NCI-H2171 (cell line): ENCODE results near the gene SLC38A10.

Experiments used
- DNase-seq: peaks from one replicate; lab custom pipeline; 2025; lab: John Stamatoyannopoulos, UW

SLC38A10 gene

DNA sequence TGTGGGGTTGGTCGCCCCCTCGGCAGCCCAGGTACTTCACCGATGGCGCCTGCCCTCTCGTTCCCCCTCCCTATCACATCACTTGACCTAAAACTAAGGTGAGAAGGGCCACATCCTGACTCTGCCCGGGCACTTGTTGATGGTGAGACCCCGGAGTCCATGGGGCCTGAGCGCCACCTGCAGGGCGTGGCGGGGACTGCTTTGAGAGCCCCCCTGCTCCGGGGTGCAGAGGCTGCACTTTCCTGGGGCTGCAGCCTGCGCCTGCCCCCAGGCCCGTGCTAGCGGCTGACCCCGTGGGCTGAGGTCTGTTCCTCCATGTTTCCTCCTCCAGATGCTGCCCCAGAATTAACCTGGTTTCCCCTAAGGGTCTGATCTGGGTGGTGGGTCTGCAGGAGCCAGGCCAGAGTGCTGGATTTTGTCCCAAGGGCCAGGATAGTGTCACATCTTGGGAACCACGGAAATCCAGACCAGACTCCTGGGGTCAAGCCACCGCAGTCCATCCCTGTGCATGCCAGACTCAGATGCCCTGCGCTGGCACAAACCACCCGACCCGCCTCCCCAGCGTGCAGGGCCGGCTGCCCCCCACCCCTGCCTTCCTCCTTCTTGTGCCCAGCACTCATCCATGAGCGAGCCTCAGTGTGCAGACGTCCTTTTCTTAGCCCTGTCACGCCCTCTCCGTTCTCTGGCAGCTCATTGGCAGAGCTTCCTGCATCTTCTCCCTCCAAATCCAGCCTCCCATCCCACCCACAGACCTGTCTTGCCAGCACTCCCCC is 53.3 kb downstream of the SLC38A10 start:
- peak; percentile 18 for DNase-seq

DNA sequence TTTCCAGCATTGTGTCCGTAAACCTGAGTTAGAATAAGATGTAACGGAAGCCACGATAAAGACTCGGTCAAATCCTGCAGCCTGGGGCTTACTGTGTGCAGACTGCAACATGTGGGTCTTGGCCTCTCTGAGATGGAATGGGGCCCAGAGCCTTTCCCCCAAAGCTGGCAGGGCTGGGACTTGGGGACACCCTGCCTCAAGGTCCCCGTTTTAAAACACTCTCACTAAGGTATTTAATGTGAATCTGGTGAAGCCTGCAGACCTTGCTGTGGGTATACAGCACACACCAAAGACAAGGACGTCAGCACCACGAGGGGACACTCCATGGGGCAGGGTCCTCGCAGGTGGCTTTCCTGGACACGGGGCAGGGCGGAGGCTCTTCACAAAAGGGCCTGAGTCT is 53.9 kb downstream of the SLC38A10 start:
- no peak for DNase-seq

DNA sequence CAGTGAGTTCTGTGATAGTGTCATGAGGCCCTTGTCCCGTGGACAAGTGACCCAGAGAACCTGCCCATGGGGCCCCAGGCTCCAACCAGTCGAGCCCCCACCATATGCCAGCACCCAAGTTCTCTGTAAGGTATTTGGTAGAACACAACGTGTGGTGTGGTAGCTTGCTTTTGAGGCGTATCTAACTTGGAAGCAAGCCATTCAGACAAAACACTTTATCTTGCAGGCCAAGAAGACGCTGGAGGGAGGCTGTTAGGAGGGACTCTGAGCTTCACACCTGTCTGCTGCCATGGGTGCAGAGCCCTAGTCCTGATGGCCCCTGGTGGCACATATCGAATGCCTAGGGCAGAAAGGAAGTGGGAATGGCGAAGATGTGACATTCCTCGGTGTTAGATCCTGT is 54.3 kb downstream of the SLC38A10 start:
- DNase-seq, result no peak

DNA sequence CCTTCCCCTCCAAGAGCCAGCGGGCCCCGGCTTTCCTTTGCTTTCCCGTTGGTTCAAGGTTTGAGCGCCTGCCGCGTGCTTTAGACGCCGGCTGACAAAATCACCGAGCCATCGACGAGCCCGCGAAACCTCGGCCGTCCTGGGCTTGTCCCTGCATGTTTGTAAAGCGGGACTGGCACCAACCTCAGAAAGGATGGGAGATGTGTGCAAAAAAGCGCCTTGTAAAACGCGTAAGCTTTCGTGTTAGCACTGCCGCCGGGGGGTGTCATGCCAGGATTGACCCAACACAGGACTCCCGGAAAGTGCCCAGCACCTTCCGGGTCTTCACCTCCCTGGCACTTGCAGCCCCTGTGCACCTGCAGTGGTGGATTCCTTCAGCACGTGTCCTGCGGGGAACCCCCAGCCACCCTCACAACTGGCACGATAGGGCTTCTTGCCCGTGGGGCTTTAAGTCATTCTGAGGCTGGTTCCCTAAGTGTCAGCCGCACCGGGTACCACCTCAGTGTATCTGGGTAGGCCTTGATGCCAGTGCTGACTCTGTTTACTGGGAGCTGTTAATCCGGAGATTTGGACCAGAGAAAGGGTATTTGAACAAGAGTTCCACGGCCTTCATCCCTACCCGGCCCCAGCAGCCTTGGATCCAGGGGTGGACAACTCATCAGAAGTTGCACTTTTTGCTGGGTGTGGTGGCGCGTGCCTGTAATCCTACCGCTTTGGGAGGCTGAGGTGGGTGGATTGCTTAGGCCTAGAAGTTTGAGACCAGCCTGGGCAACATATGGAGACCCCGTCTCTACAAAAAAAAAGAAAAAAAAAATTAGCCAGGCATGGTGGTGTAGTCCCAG is 55.2 kb downstream of the SLC38A10 start:
- no peak for DNase-seq

DNA sequence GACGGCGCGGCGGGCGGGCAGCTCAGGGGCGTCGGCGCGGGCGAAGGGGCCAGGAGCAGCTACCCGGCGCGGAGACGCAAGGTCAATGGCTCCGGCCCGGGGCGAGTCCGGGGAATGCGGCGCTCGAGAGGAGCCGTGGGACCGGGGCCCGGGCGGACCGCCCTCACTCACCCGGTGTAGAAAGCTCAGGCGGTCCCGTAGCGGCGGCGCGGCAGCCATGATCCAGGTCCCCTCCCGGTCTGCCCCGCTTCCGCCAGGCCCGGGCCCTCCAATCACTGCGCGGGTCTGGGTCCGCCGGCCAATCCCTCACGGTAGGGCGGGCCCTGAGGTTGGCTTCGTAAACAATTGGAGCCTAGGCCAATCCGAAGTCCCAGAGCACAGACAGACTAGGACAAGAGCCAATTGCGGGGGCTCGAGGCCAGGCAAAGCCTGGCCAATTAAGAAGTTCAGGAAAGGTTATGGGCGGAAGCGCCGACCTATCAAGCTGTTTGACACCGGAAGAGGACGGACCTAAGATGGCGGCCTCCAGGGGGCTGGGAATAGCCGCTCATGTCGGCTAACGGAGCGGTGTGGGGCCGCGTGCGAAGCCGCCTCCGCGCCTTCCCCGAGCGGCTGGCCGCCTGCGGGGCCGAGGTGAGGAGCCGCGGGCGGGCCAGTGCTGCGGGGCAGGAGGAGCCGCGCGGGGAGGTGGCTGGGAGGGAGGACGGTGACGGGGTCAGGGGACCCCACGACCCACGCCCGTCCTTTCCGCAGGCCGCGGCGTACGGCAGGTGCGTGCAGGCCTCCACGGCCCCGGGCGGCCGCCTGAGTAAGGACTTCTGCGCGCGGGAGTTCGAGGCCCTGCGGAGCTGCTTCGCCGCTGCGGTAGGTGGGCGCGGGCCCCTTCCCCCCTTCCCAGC is 56.0 kb downstream of the SLC38A10 start, which contains the start of the genes NDUFAF8 and TEPSIN:
TSS of gene NDUFAF8 (plus strand) at position 504 of the 899 bp plus-strand sequence. CDS start at position 550, 46 bp downstream.
TSS of gene TEPSIN (minus strand) at position 241 of the 899 bp plus-strand sequence. CDS start at position 219, 22 bp downstream.
- peak; percentile 99 for DNase-seq

GRCh38 chr17:81238490-81238814 is 56.7 kb downstream of the SLC38A10 start:
- no peak for DNase-seq

- DNase-seq, result no peak
Observed at GRCh38 chr17:81237591-81238489, 57.3 kb downstream of the SLC38A10 start.

- DNase-seq, result no peak
Observed at GRCh38 chr17:81236784-81237183, 58.3 kb downstream of the SLC38A10 start.

- no peak for DNase-seq
Observed at GRCh38 chr17:81235822-81236740, 59.0 kb downstream of the SLC38A10 start.

- no peak for DNase-seq
Observed at GRCh38 chr17:81234940-81235821, 59.9 kb downstream of the SLC38A10 start.

DNA sequence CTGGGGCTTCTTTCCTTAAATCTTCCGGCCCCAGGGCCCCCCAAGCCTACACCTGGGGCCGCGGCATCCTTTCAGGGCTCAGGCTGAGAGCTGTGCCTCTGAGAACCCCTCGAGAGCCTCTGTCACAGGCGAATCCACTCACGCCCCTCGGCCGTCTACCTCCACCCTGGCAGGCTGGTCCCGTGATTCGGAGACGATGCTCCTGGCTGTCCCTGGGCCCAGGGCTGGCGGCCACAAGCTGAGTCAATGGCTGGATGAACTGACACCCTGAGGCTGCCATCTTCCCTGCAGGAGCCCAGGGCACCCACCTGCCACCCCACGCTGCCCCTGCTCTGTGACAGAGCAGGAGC is 60.6 kb downstream of the SLC38A10 start:
- no peak for DNase-seq

DNA sequence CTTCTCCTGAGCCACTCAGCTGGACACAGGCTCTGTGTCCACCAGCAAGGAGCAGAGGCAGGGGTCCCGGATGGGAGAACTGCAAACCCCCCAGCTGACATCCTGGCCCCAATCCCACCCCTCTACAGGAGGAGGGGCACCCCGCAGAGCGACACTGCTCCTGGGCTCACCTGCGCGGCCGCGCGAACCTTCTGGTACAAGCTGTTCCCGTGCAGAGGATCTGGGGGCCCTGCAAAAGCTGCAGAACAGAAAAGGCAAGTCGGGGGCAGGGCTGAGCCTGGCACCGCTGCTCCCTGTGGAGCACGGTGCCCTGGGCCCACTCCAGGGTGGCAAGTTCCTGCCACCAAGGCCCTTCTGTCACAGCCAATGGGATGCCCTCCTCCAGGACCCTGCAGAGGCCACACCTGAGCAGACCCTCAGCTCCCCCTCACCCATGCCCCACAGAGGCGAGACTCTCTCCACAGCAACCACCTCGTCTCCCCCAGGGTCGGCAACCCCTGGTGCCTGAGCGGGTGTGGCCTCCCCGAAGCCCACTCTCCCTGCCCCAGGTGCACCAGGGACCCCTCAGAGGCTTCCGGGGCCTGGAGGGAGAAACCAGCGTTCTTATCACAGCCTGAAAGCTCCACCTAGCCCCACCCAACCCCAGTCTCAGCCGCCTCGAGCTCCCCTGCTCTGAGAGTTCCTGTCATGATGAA is 61.1 kb downstream of the SLC38A10 start:
- DNase-seq, result no peak

- DNase-seq, result no peak
Observed at GRCh38 chr17:81233316-81233715, 61.8 kb downstream of the SLC38A10 start.

GRCh38 chr17:81232616-81233241 is 62.4 kb downstream of the SLC38A10 start:
- DNase-seq, result no peak

DNA sequence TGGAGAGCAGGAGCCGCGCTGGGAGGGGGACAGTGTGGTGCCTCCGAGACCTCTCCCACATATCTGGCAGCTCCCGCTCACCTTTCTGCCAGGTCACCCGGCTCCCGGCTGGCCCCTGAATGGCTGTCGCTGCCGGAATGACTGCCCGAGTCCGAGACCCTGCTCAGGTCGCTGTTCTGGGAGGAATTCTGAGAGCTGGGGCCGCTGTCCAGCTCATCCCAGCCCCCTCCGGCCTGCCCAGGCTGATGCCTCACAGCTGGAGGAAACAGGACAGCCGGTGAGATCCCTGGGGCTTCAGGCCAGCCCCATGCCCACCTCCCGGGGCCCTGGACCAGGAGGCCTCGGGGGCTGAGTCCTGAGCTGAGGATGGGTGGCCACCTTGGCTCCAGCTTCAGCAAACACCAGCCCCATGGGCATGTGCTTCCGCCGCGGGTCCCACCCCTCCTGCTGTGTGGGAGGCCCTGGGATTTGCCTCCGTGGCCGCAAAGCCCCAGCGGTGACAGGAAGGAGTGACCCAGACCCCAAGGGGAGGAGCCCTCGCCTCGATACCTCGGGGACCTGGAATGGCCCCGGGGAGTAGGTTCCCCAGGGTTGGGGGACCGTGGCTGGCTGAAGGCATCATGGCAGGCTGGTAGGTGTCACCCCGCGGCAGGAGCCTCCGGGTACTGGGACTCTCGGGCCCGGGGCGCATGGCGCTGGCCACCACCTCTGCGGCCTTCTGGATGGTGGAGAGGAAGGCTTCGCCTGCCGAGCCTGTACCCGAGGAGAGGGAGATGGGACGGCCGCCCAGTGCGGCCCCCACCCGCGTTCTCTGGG is 63.1 kb downstream of the SLC38A10 start:
- DNase-seq, result no peak

- no peak for DNase-seq
Observed at GRCh38 chr17:81231121-81231645, 63.9 kb downstream of the SLC38A10 start.
